C4-2B (cell line): Measurements from ENCODE around the gene CPAMD8.

Experiments
- ZFX ChIP-seq: fragments of 450-650 bp; IDR thresholded peaks from 2 replicates; pipeline ENCODE4 v1.6.1; 2017
- TF ChIP-seq, protein P1 (sequence below): fragments of 450-650 bp; conservative IDR thresholded peaks from 2 replicates; pipeline ENCODE4 v1.5.1; 2017; ENCODE audit warnings: mild to moderate bottlenecking

DNA sequence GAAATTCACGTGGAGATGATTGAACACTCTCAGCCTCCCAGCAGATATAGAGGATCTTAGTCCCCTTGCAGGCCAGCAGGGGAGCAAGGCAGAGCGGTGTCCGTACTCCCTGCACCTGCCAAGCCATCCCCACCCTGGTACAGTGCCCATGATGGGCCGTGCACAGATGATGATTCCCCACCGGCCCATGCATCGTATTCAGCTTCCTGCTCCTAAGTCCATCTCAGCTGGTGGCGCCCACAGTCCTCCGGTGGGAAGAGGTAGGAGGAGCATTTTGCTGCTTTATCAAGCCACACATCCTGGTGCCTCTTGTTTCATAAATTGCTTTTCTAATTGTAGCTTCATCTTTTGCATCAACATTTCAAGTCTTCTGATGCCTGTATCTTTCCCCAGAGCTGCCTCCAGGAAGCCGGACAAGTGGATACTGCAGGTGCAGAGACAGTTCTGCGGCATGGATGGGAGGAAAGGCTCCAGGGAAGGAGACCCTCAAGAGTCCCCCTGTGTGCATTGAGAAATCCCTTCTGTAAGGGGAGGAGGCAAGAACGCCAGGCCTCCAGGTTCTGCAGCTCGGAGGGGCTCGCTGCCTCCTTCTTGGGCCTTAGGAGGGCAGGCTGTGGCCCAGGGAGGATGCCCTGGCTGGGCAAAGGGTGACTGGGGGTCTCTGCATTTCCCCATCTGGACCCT is 82.5 kb downstream of the CPAMD8 start:
- TF ChIP-seq, protein P1, sequence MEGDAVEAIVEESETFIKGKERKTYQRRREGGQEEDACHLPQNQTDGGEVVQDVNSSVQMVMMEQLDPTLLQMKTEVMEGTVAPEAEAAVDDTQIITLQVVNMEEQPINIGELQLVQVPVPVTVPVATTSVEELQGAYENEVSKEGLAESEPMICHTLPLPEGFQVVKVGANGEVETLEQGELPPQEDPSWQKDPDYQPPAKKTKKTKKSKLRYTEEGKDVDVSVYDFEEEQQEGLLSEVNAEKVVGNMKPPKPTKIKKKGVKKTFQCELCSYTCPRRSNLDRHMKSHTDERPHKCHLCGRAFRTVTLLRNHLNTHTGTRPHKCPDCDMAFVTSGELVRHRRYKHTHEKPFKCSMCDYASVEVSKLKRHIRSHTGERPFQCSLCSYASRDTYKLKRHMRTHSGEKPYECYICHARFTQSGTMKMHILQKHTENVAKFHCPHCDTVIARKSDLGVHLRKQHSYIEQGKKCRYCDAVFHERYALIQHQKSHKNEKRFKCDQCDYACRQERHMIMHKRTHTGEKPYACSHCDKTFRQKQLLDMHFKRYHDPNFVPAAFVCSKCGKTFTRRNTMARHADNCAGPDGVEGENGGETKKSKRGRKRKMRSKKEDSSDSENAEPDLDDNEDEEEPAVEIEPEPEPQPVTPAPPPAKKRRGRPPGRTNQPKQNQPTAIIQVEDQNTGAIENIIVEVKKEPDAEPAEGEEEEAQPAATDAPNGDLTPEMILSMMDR: no peak
- TF ChIP-seq ZFX: no peak
